Natural killer cell treated with Interleukin-12 subunit alpha and Interleukin-12 subunit beta and Interleukin-15 and Interleukin-18, amount 100 ng/mL, for 72 hours (primary cell): Measurements from ENCODE around the gene SPR. TPM values are rescaled to one million over a fixed set of nuclear protein-coding genes. Genes with fewer than 3 reads are reported as not detected.

Experiments used
- ATAC-seq, 2 donors: fragments of 150-1000 bp; cut with Tn5 transposase in 1 of 2; sonication (Bioruptor Pico), chemical (Tn5 transposase) in 1 of 2; 2 replicates each; pipeline ENCODE4 v1.10.0; 2021
- DNase-seq: peaks from one replicate; pipeline ENCODE4 v3.0.0; 2022; ENCODE audit warnings: low spot score
- H3K27ac Mint-ChIP-seq, 2 donors: 1 replicate in 1 of 2; 2 replicates in 1 of 2; pipeline ENCODE4 v1.8.0; 2022; ENCODE audit warnings: mixed read lengths in 2 of 2, mild to moderate bottlenecking in 1 of 2, moderate library complexity in 1 of 2
- H3K27me3 Mint-ChIP-seq, 2 donors: 1 replicate in 1 of 2; 2 replicates in 1 of 2; pipeline ENCODE4 v1.8.0; 2022; ENCODE audit warnings: mixed read lengths in 2 of 2
- H3K36me3 Mint-ChIP-seq: one replicate; pipeline ENCODE4 v1.8.0; 2022; ENCODE audit warnings: mixed read lengths
- H3K4me1 Mint-ChIP-seq, 2 donors: 1 replicate in 1 of 2; 2 replicates in 1 of 2; pipeline ENCODE4 v1.8.0; 2022; ENCODE audit warnings: low read depth in 2 of 2, mixed read lengths in 2 of 2, mild to moderate bottlenecking in 1 of 2
- H3K4me3 Mint-ChIP-seq: one replicate; pipeline ENCODE4 v1.8.0; 2022; ENCODE audit warnings: mixed read lengths
- H3K9me3 Mint-ChIP-seq: 2 replicates; pipeline ENCODE4 v1.8.0; 2022; ENCODE audit warnings: mixed read lengths
- total RNA-seq, 2 donors: library from RNA; stranded (reverse); gene quantifications; one replicate each; pipeline ENCODE4 v1.2.3, GENCODE V29; 2022

SPR gene
- total RNA-seq, 2 donors from 2014 or later: 3.4 to 10.2 TPM

GRCh38 chr2:72934683-72935610 is 47.7 kb downstream of the SPR start:
- DNase-seq (peak; percentile 56), ATAC-seq (no peak)
- no peaks in the 10 kb centered on the region for H3K9me3 Mint-ChIP-seq
- peaks cover 0 to 4% of the 10 kb centered on the region in 2 donors for H3K27me3 Mint-ChIP-seq
- H3K36me3 Mint-ChIP-seq: no peaks in the 10 kb centered on the region
- H3K4me1 Mint-ChIP-seq: peaks cover 9 to 16% of the 10 kb centered on the region in 2 donors
- no peak overlapping the region for H3K27ac Mint-ChIP-seq
- H3K4me3 Mint-ChIP-seq: no peak overlapping the region

GRCh38 chr2:72935611-72935957 is 48.4 kb downstream of the SPR start:
- no peaks in the 10 kb centered on the region for H3K9me3 Mint-ChIP-seq
- peak overlapping the region in 1 of 2 donors; percentile 61 for H3K27ac Mint-ChIP-seq
- H3K36me3 Mint-ChIP-seq: no peaks in the 10 kb centered on the region
- peaks cover 9 to 16% of the 10 kb centered on the region in 2 donors for H3K4me1 Mint-ChIP-seq
- ATAC-seq: no peak
- peaks cover 0 to 4% of the 10 kb centered on the region in 2 donors for H3K27me3 Mint-ChIP-seq
- DNase-seq: peak; percentile 13
- no peak overlapping the region for H3K4me3 Mint-ChIP-seq

GRCh38 chr2:72936660-72937355 is 49.6 kb downstream of the SPR start:
- no peaks in the 10 kb centered on the region for H3K9me3 Mint-ChIP-seq
- peaks cover 0 to 4% of the 10 kb centered on the region in 2 donors for H3K27me3 Mint-ChIP-seq
- no peak overlapping the region for H3K27ac Mint-ChIP-seq
- peaks cover 9 to 16% of the 10 kb centered on the region in 2 donors for H3K4me1 Mint-ChIP-seq
- ATAC-seq (no peak), DNase-seq (no peak)
- H3K36me3 Mint-ChIP-seq: no peaks in the 10 kb centered on the region
- no peak overlapping the region for H3K4me3 Mint-ChIP-seq

- H3K4me3 Mint-ChIP-seq: no peak overlapping the region
Observed at GRCh38 chr2:72937356-72937669, 50.1 kb downstream of the SPR start.

DNA sequence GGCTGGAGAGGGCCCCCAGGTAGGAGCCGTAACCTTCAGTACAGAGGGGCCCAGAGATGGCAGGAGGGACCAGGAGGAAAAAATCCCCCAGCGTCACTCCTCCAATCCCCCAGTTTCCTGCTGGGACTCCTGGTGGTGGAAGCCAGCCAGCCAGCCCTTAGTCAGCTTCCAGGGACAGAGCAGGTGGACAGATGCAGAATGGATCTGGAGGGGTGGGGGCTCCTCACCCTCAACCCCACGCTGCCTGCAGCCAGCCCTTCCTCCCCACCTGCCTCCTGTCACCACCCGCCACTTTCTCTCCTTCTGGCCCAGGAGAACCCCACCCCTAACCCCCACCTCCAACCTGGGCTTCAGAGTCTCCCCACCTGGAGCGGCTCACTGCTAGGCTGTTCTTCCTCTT is 51.2 kb downstream of the SPR start:
- H3K27ac Mint-ChIP-seq: no peak overlapping the region
- H3K9me3 Mint-ChIP-seq: no peaks in the 10 kb centered on the region
- H3K27me3 Mint-ChIP-seq: peaks cover 0 to 4% of the 10 kb centered on the region in 2 donors
- H3K4me1 Mint-ChIP-seq: peaks cover 9 to 16% of the 10 kb centered on the region in 2 donors
- DNase-seq (no peak), ATAC-seq (no peak)
- H3K36me3 Mint-ChIP-seq: no peaks in the 10 kb centered on the region
- H3K4me3 Mint-ChIP-seq: no peak overlapping the region

More at GRCh38 chr2:72937356-72937669, 50.1 kb downstream of the SPR start:
- H3K9me3 Mint-ChIP-seq: no peaks in the 10 kb centered on the region
- H3K27ac Mint-ChIP-seq: no peak overlapping the region
- no peak for ATAC-seq
- no peaks in the 10 kb centered on the region for H3K36me3 Mint-ChIP-seq
- DNase-seq: no peak
- H3K4me1 Mint-ChIP-seq: peaks cover 9 to 16% of the 10 kb centered on the region in 2 donors
- peaks cover 0 to 4% of the 10 kb centered on the region in 2 donors for H3K27me3 Mint-ChIP-seq

DNA sequence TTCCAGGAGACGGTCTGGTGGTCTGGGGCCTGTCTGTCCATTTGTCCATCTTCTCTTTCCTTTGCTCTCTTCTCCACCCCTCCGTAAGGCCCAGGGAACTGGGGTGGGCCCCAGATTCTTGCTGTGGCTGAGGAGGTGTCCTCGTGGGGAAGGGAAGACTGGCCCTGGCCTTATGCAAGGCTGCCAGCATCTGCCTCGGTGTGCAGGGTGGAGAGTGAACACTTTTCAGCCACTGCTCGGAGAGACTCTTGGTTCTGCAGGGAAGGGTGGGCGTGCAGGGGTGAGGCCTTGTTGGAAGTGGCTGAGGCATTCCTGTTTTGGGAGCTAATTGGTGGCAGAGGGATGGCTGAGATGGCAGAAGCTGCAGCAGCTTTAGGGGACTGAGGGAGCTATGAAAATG is 53.2 kb downstream of the SPR start:
- no peak for DNase-seq
- no peak for ATAC-seq
- H3K27me3 Mint-ChIP-seq: peaks cover 0 to under 1% of the 10 kb centered on the region in 2 donors
- no peaks in the 10 kb centered on the region for H3K36me3 Mint-ChIP-seq
- no peaks in the 10 kb centered on the region for H3K9me3 Mint-ChIP-seq
- H3K27ac Mint-ChIP-seq: peak overlapping the region in 1 of 2 donors; percentile 68
- H3K4me1 Mint-ChIP-seq: peaks cover 1 to 6% of the 10 kb centered on the region in 2 donors
- no peak overlapping the region for H3K4me3 Mint-ChIP-seq

DNA sequence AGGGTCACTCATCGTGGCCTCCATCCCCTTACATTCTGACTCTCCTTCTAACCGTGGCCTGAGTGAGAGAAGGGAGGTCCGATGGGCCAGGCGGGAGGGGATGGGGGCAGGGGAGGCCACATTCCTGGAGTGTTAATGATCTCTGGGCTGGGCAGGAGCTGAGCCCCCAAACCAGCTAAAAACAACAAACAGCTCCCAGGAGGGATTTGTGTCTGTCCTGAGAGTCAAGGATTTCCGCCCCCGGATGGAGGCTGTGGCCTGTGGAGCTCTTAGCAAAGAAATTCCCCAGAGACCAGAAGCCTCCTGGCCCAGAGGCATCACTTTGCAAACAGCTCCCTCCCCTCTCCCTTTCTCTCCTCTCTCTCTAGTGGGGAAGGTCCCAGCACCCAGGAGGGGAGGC is 53.6 kb downstream of the SPR start:
- DNase-seq (no peak), ATAC-seq (no peak)
- Mint-ChIP-seq H3K4me1 (peaks cover 0 to 3% of the 10 kb centered on the region in 2 donors), H3K36me3 (no peaks in the 10 kb centered on the region), H3K4me3 (no peak overlapping the region), H3K27ac (no peak overlapping the region), H3K27me3 (no peaks in the 10 kb centered on the region), H3K9me3 (no peaks in the 10 kb centered on the region)

Other genes with a start within 250 kb of the SPR start
- gene EXOC6B, start 61.4 kb upstream of the SPR start, total RNA-seq: 10 to 100 TPM; 10.8 to 12.8 TPM
- not detected for gene EMX1, start 30.1 kb downstream of the SPR start, total RNA-seq
- gene SFXN5, start 184.3 kb downstream of the SPR start, total RNA-seq: 10 to 100 TPM; 27.3 to 32.4 TPM
- gene RAB11FIP5, start 225.5 kb downstream of the SPR start, total RNA-seq: 10 to 100 TPM in 1 of 2 donors, 1 to 10 TPM in 1; 8.8 to 15.7 TPM